HL-60/S4 treated with phorbol 12-myristate 13-acetate at 8.2 ng/mL for 4 days and 3 days (cell line): Measurements from ENCODE around the gene TRIM45.

Source experiments
- in situ Hi-C: fragments of 300-500 bp; cut with MboI; formaldehyde crosslinking; loops from 2 replicates; pipeline ENCODE4 v1.15.0; 2022; ENCODE audit warnings: low sequenced_read_pairs

The TRIM45 gene

GRCh38 chr1:117066367-117066766 lies 55.2 kb downstream of the TRIM45 start:
- in situ Hi-C loops, result loop anchor here (25.0 kb wide), 1 partner anchor 479 kb away; no protein-coding TSS in a partner anchor

GRCh38 chr1:117061986-117062415 lies 59.5 kb downstream of the TRIM45 start:
- in situ Hi-C loops, result loop anchor here (25.0 kb wide), 1 partner anchor 475 kb away; no protein-coding TSS in a partner anchor
